HL-60 (cell line): ENCODE measurements around the gene AGO1.

ENCODE experiments used
- DNase-seq, 2 experiments: peaks; one replicate each; pipeline ENCODE4 v3.0.0-alpha.2; 2010 to 2020; ENCODE audit warnings: low read depth in 1 of 2, low spot score in 1 of 2
- H3K27ac ChIP-seq: fragments of 250-450 bp; sonication (Bioruptor Pico); replicated peaks from 2 replicates; pipeline ENCODE4 v1.5.1; 2020; ENCODE audit warnings: mild to moderate bottlenecking, moderate library complexity
- H3K27me3 ChIP-seq: fragments of 250-450 bp; sonication (Bioruptor Pico); 2 replicates; pipeline ENCODE4 v1.5.1; 2021; ENCODE audit warnings: mild to moderate bottlenecking, moderate library complexity; ENCODE audit not compliant: insufficient read depth, poor library complexity, severe bottlenecking
- H3K4me3 ChIP-seq: replicated peaks from 2 replicates; pipeline ENCODE4 v1.5.1; 2011; ENCODE audit warnings: mild to moderate bottlenecking, control low read depth, low read length; ENCODE audit not compliant: insufficient read depth
- GABPA ChIP-seq: IDR thresholded peaks from 2 replicates; pipeline ENCODE4 v1.6.1; 2012; ENCODE audit warnings: low read depth
- POLR2AphosphoS5 ChIP-seq: IDR thresholded peaks from 2 replicates; pipeline ENCODE4 v1.6.1; 2012; ENCODE audit warnings: low read depth
- REST ChIP-seq: IDR thresholded peaks from 2 replicates; pipeline ENCODE4 v1.6.1; 2012; ENCODE audit warnings: low read depth; ENCODE audit not compliant: insufficient replicate concordance
- SPI1 ChIP-seq: IDR thresholded peaks from 2 replicates; pipeline ENCODE4 v1.6.1; 2012; ENCODE audit warnings: low read depth, mild to moderate bottlenecking, borderline replicate concordance
- TF ChIP-seq, protein P1 (sequence below): IDR thresholded peaks from one replicate; pipeline ENCODE4 v1.5.1; 2011; ENCODE audit warnings: low read length, control low read depth, inconsistent platforms; ENCODE audit not compliant: insufficient read depth

The AGO1 gene

DNA sequence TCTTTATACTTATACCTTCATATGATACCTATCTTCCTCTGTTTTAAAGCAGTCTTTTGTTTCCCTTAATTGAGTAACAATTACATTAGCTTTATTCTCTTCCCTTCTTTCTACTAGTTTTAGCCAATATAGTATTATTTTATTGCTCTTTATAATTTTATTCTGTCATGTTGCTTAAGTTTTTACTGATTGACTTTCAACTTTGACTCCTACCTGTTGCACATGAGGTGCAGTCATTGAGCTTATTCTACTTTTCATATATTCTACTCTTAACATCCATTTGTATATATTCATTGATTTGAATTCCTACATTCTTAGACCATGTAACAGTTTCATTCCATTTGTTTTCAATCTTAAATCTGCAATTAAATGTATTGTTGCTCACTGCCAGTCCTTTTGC lies 97.1 kb downstream of the AGO1 start:
- Histone ChIP-seq H3K27ac (no peak overlapping the region), H3K4me3 (no peak overlapping the region), H3K27me3 (no peaks in the 10 kb centered on the region)
- TF ChIP-seq POLR2AphosphoS5 = no peak
- TF ChIP-seq, protein P1, sequence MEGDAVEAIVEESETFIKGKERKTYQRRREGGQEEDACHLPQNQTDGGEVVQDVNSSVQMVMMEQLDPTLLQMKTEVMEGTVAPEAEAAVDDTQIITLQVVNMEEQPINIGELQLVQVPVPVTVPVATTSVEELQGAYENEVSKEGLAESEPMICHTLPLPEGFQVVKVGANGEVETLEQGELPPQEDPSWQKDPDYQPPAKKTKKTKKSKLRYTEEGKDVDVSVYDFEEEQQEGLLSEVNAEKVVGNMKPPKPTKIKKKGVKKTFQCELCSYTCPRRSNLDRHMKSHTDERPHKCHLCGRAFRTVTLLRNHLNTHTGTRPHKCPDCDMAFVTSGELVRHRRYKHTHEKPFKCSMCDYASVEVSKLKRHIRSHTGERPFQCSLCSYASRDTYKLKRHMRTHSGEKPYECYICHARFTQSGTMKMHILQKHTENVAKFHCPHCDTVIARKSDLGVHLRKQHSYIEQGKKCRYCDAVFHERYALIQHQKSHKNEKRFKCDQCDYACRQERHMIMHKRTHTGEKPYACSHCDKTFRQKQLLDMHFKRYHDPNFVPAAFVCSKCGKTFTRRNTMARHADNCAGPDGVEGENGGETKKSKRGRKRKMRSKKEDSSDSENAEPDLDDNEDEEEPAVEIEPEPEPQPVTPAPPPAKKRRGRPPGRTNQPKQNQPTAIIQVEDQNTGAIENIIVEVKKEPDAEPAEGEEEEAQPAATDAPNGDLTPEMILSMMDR = no peak
- TF ChIP-seq SPI1 = no peak
- no peak for TF ChIP-seq REST
- TF ChIP-seq GABPA = no peak
- DNase-seq = no peak
